SK-N-SH (cell line): Measurements from ENCODE around the gene MPPED2. TPM values are rescaled to one million over a fixed set of nuclear protein-coding genes. Genes with fewer than 3 reads are reported as not detected.

Experiments used
- CTCF ChIA-PET: fragments of 300-600, 350-600 bp; formaldehyde crosslinking; extraction: SDS; loops from one replicate; lab custom pipeline; 2021; lab: Yijun Ruan, JAX
- POLR2A ChIA-PET: fragments of 350-600 bp; sonication (Branson Sonifier 250); formaldehyde crosslinking; extraction: SDS; loops from one replicate; lab custom pipeline; 2020; ENCODE audit warnings: antibody characterized with exemption, inconsistent platforms; lab: Yijun Ruan, JAX
- DNase-seq: peaks from one replicate; pipeline ENCODE4 v3.0.0; 2012
- H2AFZ ChIP-seq: fragments of 200-600 bp; sonication (generic); 2 replicates; pipeline ENCODE4 v1.8.1; 2016; ENCODE audit warnings: antibody characterized with exemption, mild to moderate bottlenecking, low read depth
- H3F3A ChIP-seq: fragments of 200-600 bp; sonication (generic); replicated peaks from 2 replicates; pipeline ENCODE3; 2016; ENCODE audit warnings: antibody characterized with exemption, mild to moderate bottlenecking; ENCODE audit not compliant: insufficient read depth
- H3K27ac ChIP-seq, 2 experiments: fragments of 200-500 bp in 1 of 2; fragments of 200-600 bp in 1 of 2; sonication (Bioruptor generic) in 1 of 2; sonication (generic), shearing (Covaris generic) in 1 of 2; 2 replicates each; pipeline versions ENCODE4 v1.5.1 to v1.6.1; 2014 to 2016; ENCODE audit warnings: low read depth in 2 of 2, inconsistent platforms in 1 of 2, low read length in 1 of 2, mild to moderate bottlenecking in 1 of 2, mixed read lengths in 1 of 2
- H3K27me3 ChIP-seq: fragments of 200-600 bp; sonication (generic), shearing (Covaris generic); 2 replicates; pipeline ENCODE4 v1.6.1; 2016; ENCODE audit warnings: mixed run types; ENCODE audit not compliant: insufficient read depth
- H3K36me3 ChIP-seq, 2 experiments: fragments of 200-500 bp in 1 of 2; fragments of 200-600 bp in 1 of 2; sonication (Bioruptor generic) in 1 of 2; sonication (generic) in 1 of 2; replicated peaks in 1 of 2; 2 replicates each; pipeline versions ENCODE3 to v1.5.1; 2014 to 2016; ENCODE audit warnings: low read length in 1 of 2, mild to moderate bottlenecking in 1 of 2; ENCODE audit not compliant: insufficient read depth in 2 of 2, control insufficient read depth in 1 of 2
- H3K4me1 ChIP-seq, 2 experiments: fragments of 200-500 bp in 1 of 2; fragments of 200-600 bp in 1 of 2; sonication (Bioruptor generic) in 1 of 2; sonication (generic), shearing (Covaris generic) in 1 of 2; 2 replicates each; pipeline versions ENCODE4 v1.5.1 to v1.6.1; 2014 to 2016; ENCODE audit warnings: low read depth in 1 of 2, low read length in 1 of 2, mixed run types in 1 of 2; ENCODE audit not compliant: insufficient read depth in 2 of 2, control insufficient read depth in 1 of 2
- H3K4me2 ChIP-seq: fragments of 200-600 bp; sonication (generic), shearing (Covaris generic); 2 replicates; pipeline ENCODE4 v1.6.1; 2017; ENCODE audit warnings: mixed run types
- H3K4me3 ChIP-seq, 2 experiments: fragments of 200-500 bp in 1 of 2; fragments of 200-600 bp in 1 of 2; sonication (Bioruptor generic) in 1 of 2; sonication (generic), shearing (Covaris generic) in 1 of 2; 2 replicates each; pipeline versions ENCODE4 v1.5.1 to v1.8.1; 2014 to 2016; ENCODE audit warnings: low read depth in 2 of 2, inconsistent platforms in 1 of 2, low read length in 1 of 2, mild to moderate bottlenecking in 1 of 2, mixed read lengths in 1 of 2, moderate library complexity in 1 of 2
- H3K79me2 ChIP-seq: fragments of 200-600 bp; sonication (generic); 2 replicates; pipeline ENCODE4 v1.8.1; 2017; ENCODE audit warnings: mild to moderate bottlenecking; ENCODE audit not compliant: insufficient read depth
- H3K9ac ChIP-seq: fragments of 200-600 bp; sonication (generic); 2 replicates; pipeline ENCODE4 v1.6.1; 2017; ENCODE audit warnings: mixed run types
- H3K9me2 ChIP-seq: fragments of 200-600 bp; sonication (generic); 2 replicates; pipeline ENCODE4 v1.6.1; 2017; ENCODE audit warnings: mixed run types
- H3K9me3 ChIP-seq: fragments of 200-600 bp; sonication (generic); 2 replicates; pipeline ENCODE4 v1.6.1; 2017; ENCODE audit warnings: mixed run types, mild to moderate bottlenecking, moderate library complexity
- H4K20me1 ChIP-seq: fragments of 200-600 bp; sonication (generic); 2 replicates; pipeline ENCODE4 v1.6.1; 2017; ENCODE audit warnings: mild to moderate bottlenecking, mixed run types; ENCODE audit not compliant: insufficient read depth
- EP300 ChIP-seq, 2 experiments: IDR thresholded peaks; 2 replicates each; pipeline versions ENCODE4 v1.4.0 to v1.6.1; 2012; ENCODE audit warnings: borderline replicate concordance in 1 of 2, low read depth in 1 of 2, low read length in 1 of 2
- EZH2phosphoT487 ChIP-seq: fragments of 200-600 bp; sonication (generic); IDR thresholded peaks from 2 replicates; pipeline ENCODE4 v1.6.1; 2017; ENCODE audit warnings: low read depth, mixed run types, mild to moderate bottlenecking, antibody characterized with exemption, moderate library complexity, borderline replicate concordance
- JUND ChIP-seq: IDR thresholded peaks from 2 replicates; pipeline ENCODE4 v1.4.0; 2012
- NRF1 ChIP-seq: IDR thresholded peaks from 2 replicates; pipeline ENCODE4 v1.6.1; 2012; ENCODE audit warnings: low read depth, mild to moderate bottlenecking, low read length
- RCOR1 ChIP-seq: fragments of 150-350 bp; IDR thresholded peaks from 2 replicates; pipeline ENCODE4 v1.6.1; 2017; ENCODE audit warnings: antibody characterized with exemption, low read length
- SIN3A ChIP-seq: IDR thresholded peaks from 2 replicates; pipeline ENCODE4 v1.6.1; 2012; ENCODE audit warnings: low read depth, mild to moderate bottlenecking, low read length, moderate library complexity, borderline replicate concordance
- SMC3 ChIP-seq: IDR thresholded peaks from 2 replicates; pipeline ENCODE4 v1.6.1; 2012; ENCODE audit warnings: low read depth, low read length, improper control_type of control experiment
- TCF12 ChIP-seq: IDR thresholded peaks from 2 replicates; pipeline ENCODE4 v1.4.0; 2012
- TEAD4 ChIP-seq: IDR thresholded peaks from 2 replicates; pipeline ENCODE4 v1.4.0; 2012; ENCODE audit warnings: mild to moderate bottlenecking, borderline replicate concordance; ENCODE audit not compliant: insufficient read depth
- YY1 ChIP-seq: IDR thresholded peaks from 2 replicates; pipeline ENCODE4 v1.4.0; 2012; ENCODE audit warnings: low read depth, mild to moderate bottlenecking
- WGBS: methylation state at CpG from one replicate; pipeline ENCODE4 v1.1.6; 2017; ENCODE audit warnings: low lambda C conversion rate; 5-methylcytosine and 5-hydroxymethylcytosine counted together
- polyA plus RNA-seq, 3 experiments: library from polyadenylated mRNA; depleted of rRNA; stranded (reverse); fragments of >200 nt; gene quantifications; 2 replicates each; pipeline ENCODE4 v1.2.3, GENCODE V29; 2012
- TF ChIP-seq, protein P1 (sequence below): IDR thresholded peaks from 2 replicates; pipeline ENCODE4 v1.4.0; 2012; ENCODE audit warnings: low read depth, borderline replicate concordance
- TF ChIP-seq, protein P2 (sequence below): IDR thresholded peaks from 2 replicates; pipeline ENCODE4 v1.6.1; 2012; ENCODE audit warnings: mild to moderate bottlenecking, low read depth, low read length, moderate library complexity
- TF ChIP-seq, protein P3 (sequence below): IDR thresholded peaks from 2 replicates; pipeline ENCODE4; 2012

The MPPED2 gene
- polyA plus RNA-seq, 1 of the 3 experiments (the other 2 are of a cell fraction): 0.05 TPM

DNA sequence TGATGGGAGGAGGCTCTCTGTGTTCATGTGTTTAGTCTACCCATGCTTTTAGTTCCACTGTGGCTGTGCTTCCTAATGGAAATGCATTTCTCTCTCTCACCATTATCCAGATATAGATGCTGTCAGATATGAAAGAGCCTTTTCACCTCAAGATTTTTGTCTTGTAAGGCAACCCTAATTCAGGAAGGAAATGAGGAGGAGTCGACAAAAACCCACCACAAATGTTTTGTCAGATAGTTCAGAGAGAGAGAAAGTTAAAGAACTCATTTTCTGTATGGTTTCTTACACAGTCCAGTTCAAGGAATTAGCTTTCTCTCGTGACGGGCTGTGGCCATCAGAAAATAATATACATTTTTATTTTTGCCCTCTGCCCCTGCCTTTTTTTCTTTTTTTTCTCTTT, 180.8 kb downstream of the MPPED2 start:
- H3F3A ChIP-seq: no peaks in the 10 kb centered on the region
- no peak for DNase-seq
- TF ChIP-seq RCOR1 (no peak), YY1 (no peak)
- TF ChIP-seq, protein P1, sequence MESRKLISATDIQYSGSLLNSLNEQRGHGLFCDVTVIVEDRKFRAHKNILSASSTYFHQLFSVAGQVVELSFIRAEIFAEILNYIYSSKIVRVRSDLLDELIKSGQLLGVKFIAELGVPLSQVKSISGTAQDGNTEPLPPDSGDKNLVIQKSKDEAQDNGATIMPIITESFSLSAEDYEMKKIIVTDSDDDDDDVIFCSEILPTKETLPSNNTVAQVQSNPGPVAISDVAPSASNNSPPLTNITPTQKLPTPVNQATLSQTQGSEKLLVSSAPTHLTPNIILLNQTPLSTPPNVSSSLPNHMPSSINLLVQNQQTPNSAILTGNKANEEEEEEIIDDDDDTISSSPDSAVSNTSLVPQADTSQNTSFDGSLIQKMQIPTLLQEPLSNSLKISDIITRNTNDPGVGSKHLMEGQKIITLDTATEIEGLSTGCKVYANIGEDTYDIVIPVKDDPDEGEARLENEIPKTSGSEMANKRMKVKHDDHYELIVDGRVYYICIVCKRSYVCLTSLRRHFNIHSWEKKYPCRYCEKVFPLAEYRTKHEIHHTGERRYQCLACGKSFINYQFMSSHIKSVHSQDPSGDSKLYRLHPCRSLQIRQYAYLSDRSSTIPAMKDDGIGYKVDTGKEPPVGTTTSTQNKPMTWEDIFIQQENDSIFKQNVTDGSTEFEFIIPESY: no peak
- TF ChIP-seq, protein P2, sequence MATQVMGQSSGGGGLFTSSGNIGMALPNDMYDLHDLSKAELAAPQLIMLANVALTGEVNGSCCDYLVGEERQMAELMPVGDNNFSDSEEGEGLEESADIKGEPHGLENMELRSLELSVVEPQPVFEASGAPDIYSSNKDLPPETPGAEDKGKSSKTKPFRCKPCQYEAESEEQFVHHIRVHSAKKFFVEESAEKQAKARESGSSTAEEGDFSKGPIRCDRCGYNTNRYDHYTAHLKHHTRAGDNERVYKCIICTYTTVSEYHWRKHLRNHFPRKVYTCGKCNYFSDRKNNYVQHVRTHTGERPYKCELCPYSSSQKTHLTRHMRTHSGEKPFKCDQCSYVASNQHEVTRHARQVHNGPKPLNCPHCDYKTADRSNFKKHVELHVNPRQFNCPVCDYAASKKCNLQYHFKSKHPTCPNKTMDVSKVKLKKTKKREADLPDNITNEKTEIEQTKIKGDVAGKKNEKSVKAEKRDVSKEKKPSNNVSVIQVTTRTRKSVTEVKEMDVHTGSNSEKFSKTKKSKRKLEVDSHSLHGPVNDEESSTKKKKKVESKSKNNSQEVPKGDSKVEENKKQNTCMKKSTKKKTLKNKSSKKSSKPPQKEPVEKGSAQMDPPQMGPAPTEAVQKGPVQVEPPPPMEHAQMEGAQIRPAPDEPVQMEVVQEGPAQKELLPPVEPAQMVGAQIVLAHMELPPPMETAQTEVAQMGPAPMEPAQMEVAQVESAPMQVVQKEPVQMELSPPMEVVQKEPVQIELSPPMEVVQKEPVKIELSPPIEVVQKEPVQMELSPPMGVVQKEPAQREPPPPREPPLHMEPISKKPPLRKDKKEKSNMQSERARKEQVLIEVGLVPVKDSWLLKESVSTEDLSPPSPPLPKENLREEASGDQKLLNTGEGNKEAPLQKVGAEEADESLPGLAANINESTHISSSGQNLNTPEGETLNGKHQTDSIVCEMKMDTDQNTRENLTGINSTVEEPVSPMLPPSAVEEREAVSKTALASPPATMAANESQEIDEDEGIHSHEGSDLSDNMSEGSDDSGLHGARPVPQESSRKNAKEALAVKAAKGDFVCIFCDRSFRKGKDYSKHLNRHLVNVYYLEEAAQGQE: no peak
- TF ChIP-seq, protein P3, sequence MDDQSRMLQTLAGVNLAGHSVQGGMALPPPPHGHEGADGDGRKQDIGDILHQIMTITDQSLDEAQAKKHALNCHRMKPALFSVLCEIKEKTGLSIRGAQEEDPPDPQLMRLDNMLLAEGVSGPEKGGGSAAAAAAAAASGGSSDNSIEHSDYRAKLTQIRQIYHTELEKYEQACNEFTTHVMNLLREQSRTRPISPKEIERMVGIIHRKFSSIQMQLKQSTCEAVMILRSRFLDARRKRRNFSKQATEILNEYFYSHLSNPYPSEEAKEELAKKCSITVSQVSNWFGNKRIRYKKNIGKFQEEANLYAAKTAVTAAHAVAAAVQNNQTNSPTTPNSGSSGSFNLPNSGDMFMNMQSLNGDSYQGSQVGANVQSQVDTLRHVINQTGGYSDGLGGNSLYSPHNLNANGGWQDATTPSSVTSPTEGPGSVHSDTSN: no peak
- H3K4me2 ChIP-seq: no peak overlapping the region
- H4K20me1 ChIP-seq: no peaks in the 10 kb centered on the region
- ChIA-PET CTCF (interaction anchor here (1.0 to 1.3 kb wide), 2 partner anchors 8 to 19 kb away, joined by 3 read pairs; no protein-coding TSS in a partner anchor), POLR2A (no interaction called here)
- H3K9ac ChIP-seq: no peak overlapping the region
- H3K36me3 ChIP-seq: no peaks in the 10 kb centered on the region
- H3K27me3 ChIP-seq: no peaks in the 10 kb centered on the region
- no peaks in the 10 kb centered on the region for H3K9me2 ChIP-seq
- H3K9me3 ChIP-seq: no peaks in the 10 kb centered on the region
- no peaks in the 10 kb centered on the region for H3K79me2 ChIP-seq
- no peak overlapping the region for H3K4me3 ChIP-seq
- H2AFZ ChIP-seq: no peak overlapping the region
- 22% methylated on average over 3 of the region's 3 CpGs for WGBS
- no peaks in the 10 kb centered on the region for H3K4me1 ChIP-seq
- no peak overlapping the region for H3K27ac ChIP-seq

DNA sequence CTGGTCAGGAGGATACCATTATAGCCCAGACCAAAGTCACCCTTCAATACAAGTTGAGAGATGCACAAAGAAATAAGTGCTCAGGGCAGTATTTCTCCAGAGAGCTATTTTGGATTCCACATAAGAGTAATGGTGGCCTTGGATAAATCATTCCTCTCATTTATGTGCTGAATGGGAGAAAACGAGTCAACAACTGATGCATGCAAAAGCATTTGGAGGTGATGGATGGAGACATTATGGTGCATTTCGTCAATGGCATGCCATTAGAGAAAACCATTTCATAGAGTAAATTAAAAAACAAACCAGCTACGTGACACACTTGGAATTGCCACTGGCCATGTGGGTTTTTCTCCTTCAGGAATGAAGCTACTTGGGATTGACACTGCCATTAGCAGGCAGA, 182.0 kb downstream of the MPPED2 start:
- Histone ChIP-seq H3K27me3 (no peaks in the 10 kb centered on the region), H3K9me3 (no peaks in the 10 kb centered on the region), H3K4me1 (no peaks in the 10 kb centered on the region), H4K20me1 (no peaks in the 10 kb centered on the region), H3K27ac (no peak overlapping the region), H3K4me3 (no peak overlapping the region), H3K79me2 (no peaks in the 10 kb centered on the region), H3K9ac (no peak overlapping the region), H3F3A (no peaks in the 10 kb centered on the region), H2AFZ (no peak overlapping the region), H3K4me2 (no peak overlapping the region), H3K9me2 (no peaks in the 10 kb centered on the region), H3K36me3 (no peaks in the 10 kb centered on the region)
- WGBS: 15% methylated on average over 3 of the region's 3 CpGs
- ChIA-PET CTCF (interaction anchor here (0.7 to 1.3 kb wide), 3 partner anchors 18 to 449 kb away, joined by 3 read pairs; no protein-coding TSS in a partner anchor), POLR2A (no interaction called here)
- DNase-seq: no peak
- no peak for TF ChIP-seq NRF1
- TF ChIP-seq TCF12: no peak
- no peak for TF ChIP-seq SIN3A
- TF ChIP-seq, protein P2: no peak
- TF ChIP-seq JUND: no peak
- TF ChIP-seq, protein P3: no peak
- TF ChIP-seq TEAD4: no peak
- no peak for TF ChIP-seq SMC3
- TF ChIP-seq EP300 (IDR thresholded peaks at IDR 0.05; ENCODE audit: borderline replicate concordance in 1 of 2, low read depth in 1 of 2, low read length in 1 of 2): no peak
- no peak for TF ChIP-seq EZH2phosphoT487
- no peak for TF ChIP-seq RCOR1
